H1 (cell line): ENCODE data around the gene SCGB1A1. TPM values are rescaled to one million over a fixed set of nuclear protein-coding genes. Genes with fewer than 3 reads are reported as not detected.

ENCODE experiments used
- CTCF ChIA-PET: fragments of 300-600 bp; sonication (Branson Sonifier 250); formaldehyde crosslinking; loops from one replicate; lab custom pipeline; 2021; ENCODE audit not compliant: partially characterized antibody; lab: Charles Lee
- POLR2A ChIA-PET: fragments of 300-600 bp; sonication (Branson Sonifier 250); formaldehyde crosslinking; loops from one replicate; lab custom pipeline; 2021; ENCODE audit warnings: inconsistent platforms; ENCODE audit not compliant: partially characterized antibody; lab: Charles Lee
- DNase-seq, 2 experiments: peaks; one replicate each; pipeline versions ENCODE4 v3.0.0 to v3.0.0-alpha.2; 2010 to 2022; ENCODE audit warnings: low spot score in 2 of 2, low read depth in 1 of 2, mixed read lengths in 1 of 2
- FAIRE-seq: peaks from 2 replicates; lab custom pipeline; 2011; peaks lifted over from hg19 to GRCh38; lab: Jason Lieb, UNC
- H2AFZ ChIP-seq: 2 replicates; pipeline ENCODE4 v1.8.1; 2012; ENCODE audit warnings: low read length, inconsistent platforms
- H2AK5ac ChIP-seq: 2 replicates; pipeline ENCODE4 v1.6.1; 2013; ENCODE audit warnings: low read depth, low read length
- H2BK120ac ChIP-seq: replicated peaks from 2 replicates; pipeline ENCODE3; 2013; ENCODE audit warnings: low read depth, low read length, inconsistent platforms
- H2BK12ac ChIP-seq: 2 replicates; pipeline ENCODE4 v1.6.1; 2013; ENCODE audit warnings: low read depth, low read length
- H2BK15ac ChIP-seq: 2 replicates; pipeline ENCODE4 v1.6.1; 2013; ENCODE audit warnings: low read length
- H2BK20ac ChIP-seq: 2 replicates; pipeline ENCODE4 v1.6.1; 2013; ENCODE audit warnings: low read length
- H2BK5ac ChIP-seq: 2 replicates; pipeline ENCODE4 v1.6.1; 2013; ENCODE audit warnings: low read depth, low read length
- H3K14ac ChIP-seq: 2 replicates; pipeline ENCODE4 v1.6.1; 2013; ENCODE audit warnings: inconsistent platforms; ENCODE audit not compliant: insufficient read length
- H3K18ac ChIP-seq: 2 replicates; pipeline ENCODE4 v1.6.1; 2013; ENCODE audit warnings: low read length; ENCODE audit errors: extremely low read depth
- H3K23ac ChIP-seq: 2 replicates; pipeline ENCODE4 v1.6.1; 2013; ENCODE audit warnings: inconsistent platforms; ENCODE audit not compliant: insufficient read length
- H3K23me2 ChIP-seq: 2 replicates; pipeline ENCODE4 v1.6.1; 2013; ENCODE audit warnings: low read depth, low read length
- H3K27ac ChIP-seq: 2 replicates; pipeline ENCODE4 v1.6.1; 2011; ENCODE audit warnings: low read depth, low read length, inconsistent platforms
- H3K27me3 ChIP-seq, 4 experiments: replicated peaks in 1 of 4; 1 replicate in 1 of 4; 2 replicates in 3 of 4; pipeline versions ENCODE4 v1.6.1 to v1.8.1; 2011 to 2013; ENCODE audit warnings: low read length in 3 of 4, mild to moderate bottlenecking in 3 of 4, inconsistent platforms in 2 of 4, mixed read lengths in 2 of 4, moderate library complexity in 1 of 4; ENCODE audit not compliant: control insufficient read depth in 3 of 4, insufficient read depth in 3 of 4; ENCODE audit errors: extremely low read depth in 1 of 4
- H3K36me3 ChIP-seq, 4 experiments: 2 replicates each; pipeline versions ENCODE4 v1.6.1 to v1.8.1; 2011 to 2013; ENCODE audit warnings: mild to moderate bottlenecking in 4 of 4, low read length in 3 of 4, moderate library complexity in 2 of 4, control low read depth in 1 of 4, inconsistent platforms in 1 of 4; ENCODE audit not compliant: insufficient read depth in 4 of 4, control insufficient read depth in 2 of 4
- H3K4ac ChIP-seq: replicated peaks from 2 replicates; pipeline ENCODE3; 2013; ENCODE audit warnings: low read length, low read depth, mixed read lengths, inconsistent platforms; ENCODE audit not compliant: insufficient read length
- H3K4me1 ChIP-seq, 4 experiments: replicated peaks in 1 of 4; 1 replicate in 1 of 4; 2 replicates in 3 of 4; pipeline versions ENCODE4 v1.6.1 to v1.8.1; 2011 to 2013; ENCODE audit warnings: low read length in 3 of 4, inconsistent platforms in 2 of 4, mixed read lengths in 1 of 4; ENCODE audit not compliant: insufficient read depth in 4 of 4, control insufficient read depth in 3 of 4
- H3K4me2 ChIP-seq, 2 experiments: 2 replicates each; pipeline versions ENCODE4 v1.6.1 to v1.8.1; 2011 to 2013; ENCODE audit warnings: low read depth in 2 of 2, low read length in 2 of 2, control low read depth in 1 of 2, inconsistent platforms in 1 of 2, mild to moderate bottlenecking in 1 of 2; ENCODE audit not compliant: insufficient read depth in 1 of 2
- H3K4me3 ChIP-seq, 4 experiments: fragments of 200-600, 300-600 bp in 1 of 4; sonication (generic), shearing (Covaris generic), sonication (Bioruptor Twin) in 1 of 4; 2 replicates each; pipeline versions ENCODE4 v1.5.1 to v1.8.1; 2011 to 2016; ENCODE audit warnings: low read length in 4 of 4, low read depth in 3 of 4, control low read depth in 2 of 4, inconsistent platforms in 2 of 4, mild to moderate bottlenecking in 2 of 4, mixed read lengths in 1 of 4, moderate library complexity in 1 of 4; ENCODE audit not compliant: insufficient read depth in 2 of 4; ENCODE audit errors: extremely low read depth in 1 of 4
- H3K56ac ChIP-seq: replicated peaks from 2 replicates; pipeline ENCODE3; 2013; ENCODE audit warnings: low read depth, mild to moderate bottlenecking, mixed read lengths, low read length, inconsistent platforms; ENCODE audit not compliant: insufficient read length
- H3K79me1 ChIP-seq: 2 replicates; pipeline ENCODE4 v1.6.1; 2013; ENCODE audit warnings: low read depth, low read length, control low read depth
- H3K79me2 ChIP-seq, 2 experiments: 2 replicates each; pipeline versions ENCODE4 v1.6.1 to v1.8.1; 2012 to 2013; ENCODE audit warnings: low read length in 2 of 2, mild to moderate bottlenecking in 2 of 2, inconsistent platforms in 1 of 2; ENCODE audit not compliant: insufficient read depth in 2 of 2, control insufficient read depth in 1 of 2
- H3K9ac ChIP-seq, 4 experiments: replicated peaks in 1 of 4; 1 replicate in 1 of 4; 2 replicates in 3 of 4; pipeline versions ENCODE4 v1.6.1 to v1.8.1; 2011 to 2013; ENCODE audit warnings: low read depth in 3 of 4, low read length in 3 of 4, control low read depth in 2 of 4, mild to moderate bottlenecking in 2 of 4, moderate library complexity in 2 of 4, inconsistent platforms in 1 of 4; ENCODE audit errors: extremely low read depth in 1 of 4
- H3K9me3 ChIP-seq, 2 experiments: 2 replicates each; pipeline versions ENCODE4 v1.6.1 to v1.8.1; 2012 to 2013; ENCODE audit warnings: mild to moderate bottlenecking in 2 of 2, moderate library complexity in 2 of 2, control low read depth in 1 of 2, inconsistent platforms in 1 of 2, low read depth in 1 of 2, low read length in 1 of 2, mixed read lengths in 1 of 2; ENCODE audit not compliant: insufficient read depth in 2 of 2
- H4K20me1 ChIP-seq, 2 experiments: replicated peaks in 1 of 2; 2 replicates each; pipeline versions ENCODE3 to v1.8.1; 2011 to 2013; ENCODE audit warnings: inconsistent platforms in 2 of 2, low read length in 2 of 2, mild to moderate bottlenecking in 1 of 2; ENCODE audit not compliant: insufficient read depth in 2 of 2, control insufficient read depth in 1 of 2
- H4K5ac ChIP-seq: 2 replicates; pipeline ENCODE4 v1.6.1; 2013; ENCODE audit warnings: low read length, low read depth, mixed read lengths, inconsistent platforms; ENCODE audit not compliant: insufficient read length
- H4K8ac ChIP-seq: 2 replicates; pipeline ENCODE4 v1.8.0; 2013; ENCODE audit warnings: mild to moderate bottlenecking, moderate library complexity, low read length, inconsistent platforms; ENCODE audit not compliant: insufficient read depth; ENCODE audit errors: extremely low read depth
- H4K91ac ChIP-seq: replicated peaks from 2 replicates; pipeline ENCODE3; 2013; ENCODE audit warnings: low read length, mixed read lengths, inconsistent platforms; ENCODE audit not compliant: insufficient read length
- BACH1 ChIP-seq: IDR thresholded peaks from 2 replicates; pipeline ENCODE4 v1.6.1; 2012; ENCODE audit warnings: low read length, improper control_type of control experiment
- HDAC6 ChIP-seq: IDR thresholded peaks from one replicate; pipeline ENCODE4 v1.7.1; 2012; ENCODE audit warnings: low read depth, mild to moderate bottlenecking, inconsistent platforms, low read length, moderate library complexity
- MAFK ChIP-seq: IDR thresholded peaks from 2 replicates; pipeline ENCODE4 v1.6.1; 2012; ENCODE audit warnings: low read depth, mild to moderate bottlenecking, improper control_type of control experiment, low read length
- NANOG ChIP-seq: IDR thresholded peaks from 2 replicates; pipeline ENCODE4 v1.6.1; 2011; ENCODE audit warnings: low read length, low read depth, mild to moderate bottlenecking, inconsistent platforms; ENCODE audit not compliant: insufficient read depth, poor library complexity, severe bottlenecking
- NRF1 ChIP-seq: IDR thresholded peaks from 2 replicates; pipeline ENCODE4 v1.6.1; 2011; ENCODE audit warnings: mild to moderate bottlenecking, low read depth, low read length, improper control_type of control experiment
- POLR2AphosphoS5 ChIP-seq: IDR thresholded peaks from 2 replicates; pipeline ENCODE4 v1.6.1; 2011; ENCODE audit warnings: low read depth, low read length
- SIX5 ChIP-seq: IDR thresholded peaks from 2 replicates; pipeline ENCODE4 v1.6.1; 2011; ENCODE audit warnings: mild to moderate bottlenecking, low read depth, low read length
- TBP ChIP-seq: IDR thresholded peaks from 2 replicates; pipeline ENCODE4 v1.6.1; 2011; ENCODE audit warnings: low read depth, low read length, improper control_type of control experiment
- ZNF274 ChIP-seq: IDR thresholded peaks from 2 replicates; pipeline ENCODE4 v1.7.0; 2012; ENCODE audit warnings: low read length, borderline replicate concordance; ENCODE audit errors: extremely low read depth
- WGBS, 2 experiments: shearing (Covaris generic) in 1 of 2; methylation state at CpG; one replicate each; pipeline versions ENCODE4 v1.1.6 to v1.1.7; 2013 to 2015; ENCODE audit warnings: low lambda C conversion rate in 2 of 2, mixed read lengths in 2 of 2, inconsistent platforms in 1 of 2, low coverage in 1 of 2, missing lambda C conversion rate in 1 of 2; ENCODE audit not compliant: insufficient replicate concordance in 2 of 2, insufficient coverage in 1 of 2, insufficient read length in 1 of 2; ENCODE audit errors: extremely low coverage in 1 of 2, missing lambda C conversion rate in 1 of 2; 5-methylcytosine and 5-hydroxymethylcytosine counted together
- polyA plus RNA-seq, 7 experiments: library from polyadenylated mRNA; depleted of rRNA in 3 of 7; stranded (reverse) in 5 of 7; unstranded in 2 of 7; fragments of >200 nt in 5 of 7; fragments of 200-250 nt in 2 of 7; gene quantifications; 1 replicate in 5 of 7; 2 replicates in 1 of 7; 4 replicates in 1 of 7; pipeline versions ENCODE4 v1.2.1 to v1.2.3, GENCODE V29; 2011 to 2013; ENCODE audit warnings: missing spikeins in 2 of 7, mixed read lengths in 2 of 7
- total RNA-seq: library from RNA; stranded (reverse); fragmentation: NEBNext Ultra II Directional; extraction: Animal tissue kit (Norgen Biotek cat#: 25700); gene quantifications from 2 replicates; pipeline ENCODE4 v1.2.1, GENCODE V29; 2021
- TF ChIP-seq, protein P1 (sequence below): IDR thresholded peaks from 2 replicates; pipeline ENCODE4 v1.6.1; 2011; ENCODE audit warnings: low read depth, mild to moderate bottlenecking, low read length; ENCODE audit not compliant: insufficient read depth

SCGB1A1 gene
- total and polyA plus RNA-seq, 2 of the 8 experiments (the other 6 are each of a cell fraction or from before 2014, with no cell fraction given) = not detected

GRCh38 chr11:62433141-62433903 is 14.5 kb downstream of the SCGB1A1 start:
- Histone ChIP-seq H3K36me3 (no peaks in the 10 kb centered on the region), H3K79me2 (no peaks in the 10 kb centered on the region), H4K8ac (no peak overlapping the region; the same call in 1 of the 2 replicates), H3K4me2 (no peak overlapping the region), H3K23ac (no peak overlapping the region), H3K4ac (no peak overlapping the region), H3K9me3 (no peaks in the 10 kb centered on the region), H2AFZ (no peak overlapping the region), H2AK5ac (no peak overlapping the region), H3K56ac (no peak overlapping the region), H3K23me2 (no peaks in the 10 kb centered on the region), H4K91ac (no peak overlapping the region), H3K9ac (no peak overlapping the region), H3K4me1 (no peaks in the 10 kb centered on the region), H3K27me3 (no peaks in the 10 kb centered on the region), H3K4me3 (no peak overlapping the region), H2BK5ac (no peak overlapping the region), H2BK20ac (no peak overlapping the region), H2BK12ac (no peak overlapping the region), H3K18ac (no peak overlapping the region), H3K79me1 (no peaks in the 10 kb centered on the region), H4K20me1 (no peaks in the 10 kb centered on the region), H2BK120ac (no peak overlapping the region), H3K14ac (no peak overlapping the region), H3K27ac (no peak overlapping the region), H2BK15ac (no peak overlapping the region), H4K5ac (no peak overlapping the region)
- no peak for FAIRE-seq
- ChIA-PET POLR2A (no interaction called here), CTCF (interaction anchor here (0.6 to 1.5 kb wide), 6 partner anchors 8 to 127 kb away, joined by 3 to 8 read pairs (median 4); no protein-coding TSS in a partner anchor)
- DNase-seq = no peak
- TF ChIP-seq HDAC6 (no peak), MAFK (no peak), BACH1 (no peak), POLR2AphosphoS5 (no peak), ZNF274 (no peak), TBP (no peak), NRF1 (no peak), NANOG (no peak), SIX5 (no peak)
- TF ChIP-seq, protein P1, sequence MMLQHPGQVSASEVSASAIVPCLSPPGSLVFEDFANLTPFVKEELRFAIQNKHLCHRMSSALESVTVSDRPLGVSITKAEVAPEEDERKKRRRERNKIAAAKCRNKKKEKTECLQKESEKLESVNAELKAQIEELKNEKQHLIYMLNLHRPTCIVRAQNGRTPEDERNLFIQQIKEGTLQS = no peak
- WGBS, 2 experiments = 80% methylated on average over 14 of the region's 16 CpGs; no CpG with 5 or more reads in 1 of the 2 experiments
